ENCODE measurements around the gene TXNDC5. TPM values are rescaled to one million over a fixed set of nuclear protein-coding genes. Genes with fewer than 3 reads are reported as not detected.

Gene TXNDC5
- total RNA-seq, 1 experiment from 2014 or later: 162 TPM

GRCh38 chr6:7833751-7834070 is 76.9 kb downstream of the TXNDC5 start:
- Histone ChIP-seq H3K9ac (ENCODE audit: low read length) (no peak overlapping the region), H3K36me3 (ENCODE audit: control insufficient read depth in 1 of 2, insufficient read depth in 2 of 2, low read length in 2 of 2) (no peaks in the 10 kb centered on the region), H3K4me3 (replicated peaks in 1 of 2; ENCODE audit: low read depth in 1 of 2, low read length in 2 of 2) (no peak overlapping the region), H3K79me2 (ENCODE audit: insufficient read depth, low read length) (no peaks in the 10 kb centered on the region), H4K20me1 (ENCODE audit: insufficient read depth) (no peaks in the 10 kb centered on the region), H3K9me2 (ENCODE audit: insufficient read depth) (no peaks in the 10 kb centered on the region), H3K9me3 (ENCODE audit: control insufficient read depth in 1 of 2, insufficient read depth in 1 of 2, low read depth in 1 of 2, low read length in 2 of 2) (no peaks in the 10 kb centered on the region), H3K27ac (ENCODE audit: low read depth, low read length) (no peak overlapping the region), H2AFZ (ENCODE audit: low read depth, low read length, poor library complexity, severe bottlenecking) (no peak overlapping the region), H3K4me2 (ENCODE audit: low read length) (no peak overlapping the region), H3K27me3 (ENCODE audit: insufficient read depth, low read length) (no peaks in the 10 kb centered on the region), H3K4me1 (ENCODE audit: control insufficient read depth in 1 of 2, insufficient read depth in 2 of 2, low read length in 2 of 2) (no peaks in the 10 kb centered on the region)
- intact Hi-C loops (cut with micrococcal nuclease): no loop called here
- TF ChIP-seq CEBPB (IDR thresholded peaks at IDR 0.05; ENCODE audit: low read depth): no peak
- no peak for TF ChIP-seq CTCF (IDR thresholded peaks at IDR 0.05 in 2 of 3, conservative IDR thresholded peaks at IDR 0.05 in 1 of 3; ENCODE audit: borderline replicate concordance in 1 of 3, insufficient read depth in 1 of 3, low read depth in 2 of 3, low read length in 2 of 3)
- no peak for TF ChIP-seq REST (IDR thresholded peaks at IDR 0.05; ENCODE audit: low read depth)
- no peak for TF ChIP-seq SP1 (IDR thresholded peaks at IDR 0.05; ENCODE audit: low read depth)
- TF ChIP-seq ZFX (IDR thresholded peaks at IDR 0.05): no peak
- no peak for TF ChIP-seq EGR1 (IDR thresholded peaks at IDR 0.05; ENCODE audit: low read depth)
- TF ChIP-seq ATF3 (IDR thresholded peaks at IDR 0.05): no peak
- no peak for TF ChIP-seq FOSL1 (IDR thresholded peaks at IDR 0.05; ENCODE audit: low read depth)
- TF ChIP-seq POLR2AphosphoS5 (IDR thresholded peaks at IDR 0.05; ENCODE audit: low read depth, low read length): no peak
- no peak for TF ChIP-seq TCF7L2 (IDR thresholded peaks at IDR 0.05; ENCODE audit: borderline replicate concordance, extremely low read depth, insufficient read depth, insufficient read length)
- no peak for TF ChIP-seq ZBTB33 (IDR thresholded peaks at IDR 0.05; ENCODE audit: extremely low read depth, insufficient replicate concordance, low read length)
- DNase-seq (ENCODE audit: low read depth, low spot score): no peak
- no peak for ATAC-seq
- POLR2A ChIA-PET: no interaction called here
- CTCF ChIA-PET: no interaction called here
- RAD21 ChIA-PET (ENCODE audit: low non-redundant PET in 1 of 2, low total read pairs in 2 of 2, uncharacterized antibody in 2 of 2, unreplicated experiment in 2 of 2): no interaction called here
- no TSS peak for BruUV-seq (replicated peaks)
